Astrocyte (in vitro differentiated cells and primary cell): ENCODE data around the gene CRB2. TPM values are rescaled to one million over a fixed set of nuclear protein-coding genes. Genes with fewer than 3 reads are reported as not detected.

Experiments
- DNase-seq: peaks from one replicate; pipeline ENCODE4 v3.0.0-alpha.2; 2010; ENCODE audit warnings: low read depth
- FAIRE-seq: peaks from 2 replicates; lab custom pipeline; 2011; peaks lifted over from hg19 to GRCh38; lab: Jason Lieb, UNC
- H2AFZ ChIP-seq: 2 replicates; pipeline ENCODE4 v1.6.0; 2012; ENCODE audit warnings: low read depth, low read length, inconsistent platforms
- H3K27ac ChIP-seq: 2 replicates; pipeline ENCODE4 v1.5.1; 2011; ENCODE audit warnings: low read depth, low read length, inconsistent platforms
- H3K27me3 ChIP-seq: 2 replicates; pipeline ENCODE4 v1.6.0; 2011; ENCODE audit warnings: low read length, inconsistent platforms; ENCODE audit not compliant: insufficient read depth
- H3K36me3 ChIP-seq: 2 replicates; pipeline ENCODE4 v1.5.1; 2011; ENCODE audit warnings: low read length, inconsistent platforms; ENCODE audit not compliant: insufficient read depth
- H3K4me1 ChIP-seq: 2 replicates; pipeline ENCODE4 v1.5.1; 2011; ENCODE audit warnings: low read length, inconsistent platforms; ENCODE audit not compliant: insufficient read depth
- H3K4me2 ChIP-seq: 2 replicates; pipeline ENCODE4 v1.6.0; 2012; ENCODE audit warnings: low read length, inconsistent platforms
- H3K4me3 ChIP-seq: 2 replicates; pipeline ENCODE4 v1.5.1; 2011; ENCODE audit warnings: low read depth, mild to moderate bottlenecking, low read length, inconsistent platforms; ENCODE audit not compliant: insufficient read depth
- H3K79me2 ChIP-seq: 2 replicates; pipeline ENCODE4 v1.6.0; 2012; ENCODE audit warnings: mild to moderate bottlenecking, low read length, inconsistent platforms; ENCODE audit not compliant: insufficient read depth
- H3K9ac ChIP-seq: 2 replicates; pipeline ENCODE4 v1.6.0; 2012; ENCODE audit warnings: mild to moderate bottlenecking, low read length, inconsistent platforms
- H3K9me3 ChIP-seq: 2 replicates; pipeline ENCODE4 v1.5.1; 2012; ENCODE audit warnings: low read depth, mild to moderate bottlenecking, low read length, inconsistent platforms; ENCODE audit not compliant: insufficient read depth
- H4K20me1 ChIP-seq: 2 replicates; pipeline ENCODE4 v1.6.0; 2012; ENCODE audit warnings: low read length, inconsistent platforms; ENCODE audit not compliant: insufficient read depth
- H3K27ac Mint-ChIP-seq: one replicate; pipeline ENCODE4 v1.8.0; 2021; ENCODE audit warnings: mild to moderate bottlenecking, mixed read lengths; ENCODE audit not compliant: unreplicated experiment
- H3K27me3 Mint-ChIP-seq: one replicate; pipeline ENCODE4 v1.8.0; 2021; ENCODE audit warnings: low read depth, mixed read lengths; ENCODE audit not compliant: unreplicated experiment
- H3K36me3 Mint-ChIP-seq: one replicate; pipeline ENCODE4 v1.8.0; 2021; ENCODE audit warnings: low read depth, mixed read lengths; ENCODE audit not compliant: unreplicated experiment
- H3K4me1 Mint-ChIP-seq: one replicate; pipeline ENCODE4 v1.8.0; 2021; ENCODE audit warnings: low read depth, mixed read lengths; ENCODE audit not compliant: unreplicated experiment
- H3K4me3 Mint-ChIP-seq: one replicate; pipeline ENCODE4 v1.8.0; 2021; ENCODE audit warnings: mild to moderate bottlenecking, moderate library complexity, mixed read lengths; ENCODE audit not compliant: unreplicated experiment
- H3K9me3 Mint-ChIP-seq: one replicate; pipeline ENCODE4 v1.8.0; 2021; ENCODE audit warnings: mild to moderate bottlenecking, mixed read lengths; ENCODE audit not compliant: unreplicated experiment
- CTCF ChIP-seq: IDR thresholded peaks from 2 replicates; pipeline ENCODE4 v1.5.1; 2011; ENCODE audit warnings: low read depth, mild to moderate bottlenecking, inconsistent platforms, low read length, moderate library complexity; ENCODE audit not compliant: insufficient read depth
- EZH2 ChIP-seq: IDR thresholded peaks from 2 replicates; pipeline ENCODE4 v1.6.1; 2012; ENCODE audit warnings: mild to moderate bottlenecking, low read length, inconsistent platforms; ENCODE audit not compliant: insufficient read depth
- total RNA-seq: library from RNA; stranded (reverse); gene quantifications from 2 replicates; pipeline ENCODE4 v1.2.1, GENCODE V29; 2021

CRB2 gene
- total RNA-seq, 1 donor from 2014 or later = 2.4 TPM

GRCh38 chr9:123323196-123324013, 32.6 kb upstream of the CRB2 start:
- FAIRE-seq = no peak
- TF ChIP-seq EZH2 (no peak), CTCF (no peak)

GRCh38 chr9:123324767-123325183, 31.2 kb upstream of the CRB2 start:
- TF ChIP-seq EZH2 = no peak
- TF ChIP-seq CTCF = no peak
- no peaks in the 10 kb centered on the region for H3K36me3 ChIP-seq
- no peak overlapping the region for H2AFZ ChIP-seq
- H3K27ac Mint-ChIP-seq = no peak overlapping the region
- H3K9me3 ChIP-seq = no peaks in the 10 kb centered on the region
- FAIRE-seq (no peak), DNase-seq (no peak)
- H3K36me3 Mint-ChIP-seq = peaks cover 2% of the 10 kb centered on the region
- no peak overlapping the region for H3K4me3 Mint-ChIP-seq
- H3K4me1 Mint-ChIP-seq = peaks cover 5% of the 10 kb centered on the region
- no peaks in the 10 kb centered on the region for H3K4me1 ChIP-seq
- no peak overlapping the region for H3K4me3 ChIP-seq
- H3K9me3 Mint-ChIP-seq = peaks cover 5% of the 10 kb centered on the region
- no peaks in the 10 kb centered on the region for H4K20me1 ChIP-seq
- H3K27ac ChIP-seq = no peak overlapping the region
- peaks cover 32% of the 10 kb centered on the region for H3K27me3 Mint-ChIP-seq
- no peak overlapping the region for H3K9ac ChIP-seq
- peaks cover 5% of the 10 kb centered on the region for H3K27me3 ChIP-seq
- no peaks in the 10 kb centered on the region for H3K79me2 ChIP-seq
- H3K4me2 ChIP-seq = no peak overlapping the region

More at GRCh38 chr9:123323196-123324013, 32.6 kb upstream of the CRB2 start:
- Histone ChIP-seq H3K27ac (no peak overlapping the region), H4K20me1 (no peaks in the 10 kb centered on the region), H3K27me3 (peaks cover 13% of the 10 kb centered on the region), H3K4me3 (no peak overlapping the region), H3K9ac (no peak overlapping the region), H3K4me1 (no peaks in the 10 kb centered on the region), H3K79me2 (no peaks in the 10 kb centered on the region), H2AFZ (peak overlapping the region; percentile 9), H3K9me3 (no peaks in the 10 kb centered on the region), H3K36me3 (no peaks in the 10 kb centered on the region), H3K4me2 (peak overlapping the region; percentile 21)
- H3K36me3 Mint-ChIP-seq = peaks cover 2% of the 10 kb centered on the region
- peaks cover 5% of the 10 kb centered on the region for H3K4me1 Mint-ChIP-seq
- H3K4me3 Mint-ChIP-seq = no peak overlapping the region
- DNase-seq = no peak
- peaks cover 3% of the 10 kb centered on the region for H3K9me3 Mint-ChIP-seq
- no peak overlapping the region for H3K27ac Mint-ChIP-seq
- peaks cover 44% of the 10 kb centered on the region for H3K27me3 Mint-ChIP-seq

DNA sequence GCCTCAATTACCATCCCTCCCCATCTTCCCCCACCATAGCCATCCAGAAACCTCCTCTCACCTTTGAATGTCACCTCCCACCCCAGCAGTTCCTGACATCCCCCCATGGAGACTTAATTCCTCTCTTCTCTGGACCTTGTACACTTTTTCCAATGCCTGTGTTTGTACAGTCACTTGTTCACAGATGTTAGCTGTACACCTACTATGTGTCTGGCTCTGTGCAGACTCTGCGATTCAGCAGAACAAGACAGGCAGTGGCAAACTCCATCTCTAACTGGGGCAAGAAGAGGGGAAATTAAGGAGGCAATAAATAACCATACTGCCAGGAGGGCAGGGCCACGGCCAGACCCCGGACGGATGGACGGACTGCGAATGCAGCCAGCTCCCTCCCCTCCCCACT, 29.8 kb upstream of the CRB2 start:
- peaks cover 5% of the 10 kb centered on the region for H3K9me3 Mint-ChIP-seq
- H2AFZ ChIP-seq = no peak overlapping the region
- H3K27me3 Mint-ChIP-seq = peaks cover 24% of the 10 kb centered on the region
- peaks cover 2% of the 10 kb centered on the region for H3K36me3 Mint-ChIP-seq
- H3K27ac Mint-ChIP-seq = no peak overlapping the region
- peaks cover 5% of the 10 kb centered on the region for H3K4me1 Mint-ChIP-seq
- H3K27me3 ChIP-seq = peaks cover 4% of the 10 kb centered on the region
- no peak overlapping the region for H3K4me2 ChIP-seq
- H3K4me1 ChIP-seq = no peaks in the 10 kb centered on the region
- H3K4me3 ChIP-seq = no peak overlapping the region
- no peaks in the 10 kb centered on the region for H3K79me2 ChIP-seq
- no peak overlapping the region for H3K27ac ChIP-seq
- no peak overlapping the region for H3K9ac ChIP-seq
- TF ChIP-seq CTCF = no peak
- no peak for TF ChIP-seq EZH2
- H3K4me3 Mint-ChIP-seq = no peak overlapping the region
- no peaks in the 10 kb centered on the region for H3K9me3 ChIP-seq
- FAIRE-seq (no peak), DNase-seq (no peak)
- H3K36me3 ChIP-seq = no peaks in the 10 kb centered on the region
- no peaks in the 10 kb centered on the region for H4K20me1 ChIP-seq
